Measurements from ENCODE around the gene NECTIN3.

DNA sequence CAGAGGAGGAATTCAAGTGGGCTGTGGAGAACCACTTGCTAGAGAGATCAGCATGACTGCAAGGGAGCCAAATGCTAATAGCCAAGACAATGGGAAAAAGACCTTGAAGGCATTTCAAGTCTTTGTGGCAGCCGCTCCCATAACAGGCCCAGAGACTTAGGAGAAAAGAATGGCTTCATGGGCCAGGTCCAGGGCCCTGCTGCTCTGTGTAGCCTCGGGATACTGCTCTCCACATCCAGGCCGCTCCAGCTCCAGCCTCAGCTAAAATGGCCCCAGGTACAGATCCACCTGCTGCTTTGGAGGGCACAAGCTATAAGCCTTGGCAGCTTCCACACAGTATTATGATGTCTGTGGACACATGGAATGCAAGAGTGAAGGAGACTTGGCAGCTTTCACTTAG, 157.7 kb downstream of the NECTIN3 start:
- TF ChIP-seq, protein P1, sequence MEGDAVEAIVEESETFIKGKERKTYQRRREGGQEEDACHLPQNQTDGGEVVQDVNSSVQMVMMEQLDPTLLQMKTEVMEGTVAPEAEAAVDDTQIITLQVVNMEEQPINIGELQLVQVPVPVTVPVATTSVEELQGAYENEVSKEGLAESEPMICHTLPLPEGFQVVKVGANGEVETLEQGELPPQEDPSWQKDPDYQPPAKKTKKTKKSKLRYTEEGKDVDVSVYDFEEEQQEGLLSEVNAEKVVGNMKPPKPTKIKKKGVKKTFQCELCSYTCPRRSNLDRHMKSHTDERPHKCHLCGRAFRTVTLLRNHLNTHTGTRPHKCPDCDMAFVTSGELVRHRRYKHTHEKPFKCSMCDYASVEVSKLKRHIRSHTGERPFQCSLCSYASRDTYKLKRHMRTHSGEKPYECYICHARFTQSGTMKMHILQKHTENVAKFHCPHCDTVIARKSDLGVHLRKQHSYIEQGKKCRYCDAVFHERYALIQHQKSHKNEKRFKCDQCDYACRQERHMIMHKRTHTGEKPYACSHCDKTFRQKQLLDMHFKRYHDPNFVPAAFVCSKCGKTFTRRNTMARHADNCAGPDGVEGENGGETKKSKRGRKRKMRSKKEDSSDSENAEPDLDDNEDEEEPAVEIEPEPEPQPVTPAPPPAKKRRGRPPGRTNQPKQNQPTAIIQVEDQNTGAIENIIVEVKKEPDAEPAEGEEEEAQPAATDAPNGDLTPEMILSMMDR (IDR thresholded peaks at IDR 0.05), result no peak
- no peak for TF ChIP-seq EZH2 (IDR thresholded peaks at IDR 0.05; ENCODE audit: borderline replicate concordance, insufficient read depth, low read depth, low read length, poor library complexity, severe bottlenecking)
